HCT116 (cell line): ENCODE results near the gene CHURC1. TPM values are rescaled to one million over a fixed set of nuclear protein-coding genes. Genes with fewer than 3 reads are reported as not detected.

Experiments
- ATAC-seq: fragments of 200-7000 bp; cut with Tn5 transposase; 2 replicates; pipeline ENCODE4 v1.9.1; 2020; ENCODE audit warnings: mild to moderate bottlenecking, moderate library complexity
- BruUV-seq: library from RNA; stranded (reverse); fragments of 400-500 nt; replicated peaks from 2 replicates; lab custom pipeline; 2021; lab: Mats Ljungman, UMichigan
- CTCF ChIA-PET: fragments of 300-600 bp; sonication (Branson Sonifier 250); formaldehyde crosslinking; loops from one replicate; lab custom pipeline; 2021; ENCODE audit warnings: antibody characterized with exemption; lab: Charles Lee
- POLR2A ChIA-PET: fragments of 300-600, 350-600 bp; sonication (Branson Sonifier 250); formaldehyde crosslinking; loops from one replicate; lab custom pipeline; 2021; ENCODE audit warnings: antibody characterized with exemption; lab: Charles Lee
- RAD21 ChIA-PET, 2 experiments: fragments of 300-600 bp; sonication (Branson Sonifier 250); formaldehyde crosslinking; loops; one replicate each; lab custom pipeline; 2023; ENCODE audit warnings: low total read pairs in 2 of 2; ENCODE audit not compliant: uncharacterized antibody in 2 of 2, unreplicated experiment in 2 of 2, low non-redundant PET in 1 of 2; lab: Charles Lee
- DNase-seq: peaks from one replicate; pipeline ENCODE4 v3.0.0-alpha.2; 2010; ENCODE audit warnings: low read depth, low spot score
- H2AFZ ChIP-seq: fragments of 200-600 bp; shearing (Covaris generic), sonication (generic); 2 replicates; pipeline ENCODE4 v1.6.1; 2017; ENCODE audit warnings: low read depth, mixed run types, mixed read lengths, antibody characterized with exemption, low read length; ENCODE audit not compliant: poor library complexity, severe bottlenecking
- H3K27ac ChIP-seq: 2 replicates; pipeline ENCODE4 v1.5.1; 2012; ENCODE audit warnings: low read depth, low read length
- H3K27me3 ChIP-seq: fragments of 200-600 bp; sonication (generic); 2 replicates; pipeline ENCODE4 v1.6.1; 2016; ENCODE audit warnings: mixed run types, low read length, mixed read lengths; ENCODE audit not compliant: insufficient read depth
- H3K36me3 ChIP-seq, 2 experiments: fragments of 200-500 bp in 1 of 2; fragments of 200-600 bp in 1 of 2; sonication (Bioruptor generic) in 1 of 2; sonication (generic) in 1 of 2; 2 replicates each; pipeline versions ENCODE4 v1.5.1 to v1.6.1; 2014 to 2016; ENCODE audit warnings: low read length in 2 of 2, inconsistent platforms in 1 of 2, mixed read lengths in 1 of 2, mixed run types in 1 of 2; ENCODE audit not compliant: insufficient read depth in 2 of 2, control insufficient read depth in 1 of 2
- H3K4me1 ChIP-seq, 2 experiments: fragments of 200-600 bp in 1 of 2; sonication (generic) in 1 of 2; 2 replicates each; pipeline versions ENCODE4 v1.5.1 to v1.6.1; 2012 to 2017; ENCODE audit warnings: low read length in 2 of 2, inconsistent platforms in 1 of 2, mild to moderate bottlenecking in 1 of 2, mixed read lengths in 1 of 2, mixed run types in 1 of 2, moderate library complexity in 1 of 2; ENCODE audit not compliant: insufficient read depth in 2 of 2, control insufficient read depth in 1 of 2
- H3K4me2 ChIP-seq: fragments of 200-600 bp; sonication (generic); 2 replicates; pipeline ENCODE4 v1.6.1; 2017; ENCODE audit warnings: mixed run types, low read length, mixed read lengths
- H3K4me3 ChIP-seq, 2 experiments: fragments of 200-600 bp in 1 of 2; sonication (generic) in 1 of 2; replicated peaks in 1 of 2; 2 replicates each; pipeline ENCODE4 v1.5.1; 2011 to 2016; ENCODE audit warnings: low read length in 2 of 2, control low read depth in 1 of 2, low read depth in 1 of 2, mild to moderate bottlenecking in 1 of 2, mixed read lengths in 1 of 2, mixed run types in 1 of 2
- H3K79me2 ChIP-seq: fragments of 200-600 bp; sonication (generic); 2 replicates; pipeline ENCODE4 v1.6.1; 2017; ENCODE audit warnings: mild to moderate bottlenecking, mixed run types, low read length, moderate library complexity, mixed read lengths; ENCODE audit not compliant: insufficient read depth
- H3K9ac ChIP-seq: fragments of 200-600 bp; sonication (generic); 2 replicates; pipeline ENCODE4 v1.6.1; 2016; ENCODE audit warnings: low read length, mixed read lengths
- H3K9me2 ChIP-seq: fragments of 200-600 bp; sonication (generic), shearing (Covaris generic); 2 replicates; pipeline ENCODE4 v1.6.1; 2017; ENCODE audit warnings: mixed run types, mild to moderate bottlenecking, moderate library complexity; ENCODE audit not compliant: insufficient read depth
- H3K9me3 ChIP-seq, 2 experiments: fragments of 200-500 bp in 1 of 2; fragments of 200-600 bp in 1 of 2; sonication (Bioruptor generic) in 1 of 2; sonication (generic) in 1 of 2; 2 replicates each; pipeline ENCODE4 v1.6.1; 2014 to 2017; ENCODE audit warnings: low read length in 2 of 2, mixed read lengths in 2 of 2, inconsistent platforms in 1 of 2, low read depth in 1 of 2, mild to moderate bottlenecking in 1 of 2, mixed run types in 1 of 2, moderate library complexity in 1 of 2; ENCODE audit not compliant: control insufficient read depth in 1 of 2, insufficient read depth in 1 of 2
- H4K20me1 ChIP-seq: fragments of 200-600 bp; sonication (generic), shearing (Covaris generic); 2 replicates; pipeline ENCODE4 v1.6.1; 2017; ENCODE audit warnings: mixed run types, mild to moderate bottlenecking, moderate library complexity; ENCODE audit not compliant: insufficient read depth
- CBX3 ChIP-seq: IDR thresholded peaks from 2 replicates; pipeline ENCODE4 v1.6.1; 2012; ENCODE audit warnings: low read depth
- CTCF ChIP-seq, 3 experiments: fragments of 200-600 bp in 1 of 3; sonication (generic) in 1 of 3; IDR thresholded peaks in 2 of 3; conservative IDR thresholded peaks in 1 of 3; 2 replicates each; pipeline ENCODE4 v1.5.1; 2012 to 2017; ENCODE audit warnings: low read depth in 2 of 3, low read length in 2 of 3, antibody characterized with exemption in 1 of 3, borderline replicate concordance in 1 of 3, control low read depth in 1 of 3, mild to moderate bottlenecking in 1 of 3, mixed read lengths in 1 of 3, mixed run types in 1 of 3, moderate library complexity in 1 of 3; ENCODE audit not compliant: insufficient read depth in 1 of 3
- REST ChIP-seq: IDR thresholded peaks from 2 replicates; pipeline ENCODE4 v1.6.1; 2012; ENCODE audit warnings: low read depth
- SIN3A ChIP-seq: IDR thresholded peaks from 2 replicates; pipeline ENCODE4 v1.6.1; 2012; ENCODE audit warnings: low read depth
- TCF7L2 ChIP-seq: IDR thresholded peaks from 2 replicates; pipeline ENCODE4 v1.7.0; 2011; ENCODE audit warnings: borderline replicate concordance, inconsistent platforms; ENCODE audit not compliant: insufficient read depth, insufficient read length; ENCODE audit errors: extremely low read depth
- YY1 ChIP-seq: IDR thresholded peaks from 2 replicates; pipeline ENCODE4 v1.6.1; 2011; ENCODE audit warnings: low read length, low read depth, moderate library complexity, mild to moderate bottlenecking; ENCODE audit not compliant: insufficient replicate concordance; ENCODE audit errors: extremely low read depth
- ZNF274 ChIP-seq: fragments of 200-500 bp; sonication (Bioruptor generic); IDR thresholded peaks from 2 replicates; pipeline ENCODE4 v1.6.1; 2014; ENCODE audit warnings: mild to moderate bottlenecking, low read depth, low read length, inconsistent platforms
- intact Hi-C: fragments of 100-400 bp; cut with micrococcal nuclease; formaldehyde crosslinking; loops from 2 replicates; pipeline ENCODE4 v1.10.0; 2022
- total RNA-seq: library from RNA; stranded (reverse); gene quantifications from one replicate; pipeline ENCODE4 v1.2.1, GENCODE V29; 2021; ENCODE audit not compliant: unreplicated experiment

The CHURC1 gene
- total RNA-seq, 1 experiment from 2014 or later: 47.5 TPM

DNA sequence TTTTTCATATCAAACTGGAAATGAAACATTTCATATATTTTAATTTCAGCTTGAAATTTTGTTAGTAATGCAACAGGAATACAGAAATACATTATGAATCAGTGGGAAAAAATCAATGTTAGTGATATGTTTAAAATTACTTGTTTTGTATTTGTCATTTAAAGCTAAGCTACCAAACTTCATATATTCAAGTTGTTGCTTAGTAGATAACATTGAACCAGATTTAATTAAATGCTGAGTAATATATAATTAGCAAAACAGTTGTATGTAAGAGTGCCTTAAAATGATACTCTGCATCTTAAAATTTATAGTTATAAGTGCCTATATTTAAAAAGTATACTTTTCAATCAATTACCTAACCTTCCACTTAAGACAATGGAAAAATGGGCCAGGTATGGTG is 5.0 kb downstream of the CHURC1 start:
- no peaks in the 10 kb centered on the region for H4K20me1 ChIP-seq
- CTCF ChIA-PET: no interaction called here
- ATAC-seq (no peak), DNase-seq (no peak)
- no peak overlapping the region for H3K27ac ChIP-seq
- no peaks in the 10 kb centered on the region for H3K9me2 ChIP-seq
- H3K79me2 ChIP-seq: peaks cover 95% of the 10 kb centered on the region
- intact Hi-C loops: no loop called here
- RAD21 ChIA-PET: no interaction called here
- POLR2A ChIA-PET: no interaction called here
- BruUV-seq: no TSS peak
- no peak for TF ChIP-seq ZNF274
- no peak overlapping the region for H2AFZ ChIP-seq
- H3K27me3 ChIP-seq: no peaks in the 10 kb centered on the region
- H3K4me1 ChIP-seq: peaks cover 6 to 10% of the 10 kb centered on the region in 2 experiments; a peak in 3 of 4 replicates
- H3K4me3 ChIP-seq: no peak overlapping the region
- H3K4me2 ChIP-seq: no peak overlapping the region
- no peak overlapping the region for H3K9ac ChIP-seq
- H3K9me3 ChIP-seq: no peaks in the 10 kb centered on the region
- peaks cover 0 to 9% of the 10 kb centered on the region in 2 experiments; a peak in 2 of 4 replicates for H3K36me3 ChIP-seq

DNA sequence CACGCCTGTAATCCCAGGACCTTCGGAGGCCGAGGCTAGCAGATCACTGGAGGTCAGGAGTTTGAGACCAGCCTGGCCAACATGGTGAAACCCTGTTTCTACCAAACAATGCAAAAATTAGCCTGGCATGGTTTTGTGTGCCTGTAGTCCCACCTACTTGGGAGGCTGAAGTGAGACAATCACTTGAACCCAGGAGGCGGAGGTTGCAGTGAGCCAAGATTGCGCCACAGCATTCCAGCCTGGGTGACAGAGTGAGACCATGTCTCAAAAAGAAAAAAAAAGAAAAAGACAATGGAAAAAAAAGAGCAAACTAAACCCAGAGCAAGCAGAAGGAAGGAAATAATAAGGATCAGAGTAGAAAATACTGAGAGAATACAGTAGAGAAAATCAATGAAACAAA is 5.4 kb downstream of the CHURC1 start:
- no peak overlapping the region for H2AFZ ChIP-seq
- H3K9me2 ChIP-seq: no peaks in the 10 kb centered on the region
- no peak overlapping the region for H3K27ac ChIP-seq
- H3K9me3 ChIP-seq: no peaks in the 10 kb centered on the region
- no peaks in the 10 kb centered on the region for H4K20me1 ChIP-seq
- H3K4me2 ChIP-seq: no peak overlapping the region
- intact Hi-C loops: no loop called here
- ATAC-seq (no peak), DNase-seq (no peak)
- ChIA-PET CTCF (no interaction called here), RAD21 (no interaction called here)
- peaks cover 0 to 12% of the 10 kb centered on the region in 2 experiments; a peak in 2 of 4 replicates for H3K36me3 ChIP-seq
- no TSS peak for BruUV-seq
- TF ChIP-seq SIN3A: no peak
- TF ChIP-seq YY1: no peak
- no peak for TF ChIP-seq TCF7L2
- TF ChIP-seq ZNF274: no peak
- no peak for TF ChIP-seq CTCF (IDR thresholded peaks at IDR 0.05 in 2 of 3, conservative IDR thresholded peaks at IDR 0.05 in 1 of 3; ENCODE audit: borderline replicate concordance in 1 of 3, insufficient read depth in 1 of 3, low read depth in 2 of 3, low read length in 2 of 3)
- TF ChIP-seq CBX3: no peak
- no peak for TF ChIP-seq REST
- TF ChIP-seq, all 23 proteins: peak for 0
- POLR2A ChIA-PET: no interaction called here
- Histone ChIP-seq H3K79me2 (peaks cover 95% of the 10 kb centered on the region), H3K4me3 (no peak overlapping the region), H3K9ac (no peak overlapping the region), H3K27me3 (no peaks in the 10 kb centered on the region), H3K4me1 (peaks cover 6 to 10% of the 10 kb centered on the region in 2 experiments; a peak in 3 of 4 replicates)
